ENCODE data around the gene SLC22A3.
"Not testable (repeated sequence)": the region's sequence is repeated elsewhere in the genome, so short reads cannot be mapped to it uniquely, and the experiment has no call there.

The SLC22A3 gene

DNA sequence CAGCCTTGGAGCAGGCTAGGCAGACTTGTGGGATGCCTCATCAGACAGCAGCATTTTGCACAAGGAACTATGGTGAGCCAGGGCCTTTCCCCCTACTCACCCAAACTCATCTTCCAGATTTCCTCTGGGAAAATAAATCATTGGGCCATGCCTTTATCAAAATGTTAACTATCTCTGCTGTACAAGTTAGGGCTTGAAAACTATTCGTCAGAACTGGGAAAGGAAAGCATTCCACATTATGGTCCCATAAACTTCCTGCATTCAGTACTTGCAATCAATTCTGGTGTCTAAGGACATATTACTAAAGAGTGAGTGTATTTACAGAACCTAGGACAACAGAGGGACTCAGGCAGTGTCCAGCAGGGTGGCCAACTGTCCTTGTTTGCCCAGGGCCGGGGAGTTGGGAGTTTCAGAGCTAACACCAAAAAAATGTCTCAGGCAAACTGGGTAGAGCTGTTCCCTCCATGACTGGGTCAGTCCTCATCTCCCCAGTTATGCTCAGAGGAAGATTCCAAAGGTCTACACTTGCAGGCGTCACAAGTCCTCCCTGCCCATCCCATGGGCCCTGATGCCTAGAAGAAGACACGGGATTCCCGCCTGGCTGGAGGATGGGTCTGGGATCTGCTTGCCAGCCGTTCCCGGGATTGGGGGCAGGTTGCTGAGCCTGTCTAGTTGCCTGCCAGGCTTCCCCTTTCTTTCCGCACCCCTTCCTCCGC lies 72.2 kb downstream of the SLC22A3 start:
- no peak for DNase-seq

- no peak for DNase-seq
Measured at GRCh38 chr6:160420969-160421556, 72.9 kb downstream of the SLC22A3 start.

GRCh38 chr6:160421854-160422253 lies 73.7 kb downstream of the SLC22A3 start:
- no peak for DNase-seq

DNA sequence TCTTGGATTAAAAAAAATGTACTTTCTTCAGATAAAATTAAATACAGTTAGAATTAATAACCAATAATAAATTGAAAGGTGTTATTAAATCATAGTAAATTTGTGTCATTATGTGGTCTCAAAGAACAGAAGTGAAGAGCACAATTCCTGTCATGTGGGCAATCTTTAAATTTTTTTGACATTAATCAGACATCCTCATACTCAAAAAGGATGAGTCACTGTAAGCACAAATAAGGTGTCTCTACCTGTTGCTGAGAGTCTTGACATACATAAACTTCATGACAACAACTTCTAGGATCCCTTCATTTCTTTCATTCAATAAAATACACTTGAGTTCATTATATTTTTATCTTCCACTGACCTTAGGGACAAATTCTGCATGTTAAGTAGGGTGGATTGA lies 76.1 kb downstream of the SLC22A3 start:
- no peak for DNase-seq

DNA sequence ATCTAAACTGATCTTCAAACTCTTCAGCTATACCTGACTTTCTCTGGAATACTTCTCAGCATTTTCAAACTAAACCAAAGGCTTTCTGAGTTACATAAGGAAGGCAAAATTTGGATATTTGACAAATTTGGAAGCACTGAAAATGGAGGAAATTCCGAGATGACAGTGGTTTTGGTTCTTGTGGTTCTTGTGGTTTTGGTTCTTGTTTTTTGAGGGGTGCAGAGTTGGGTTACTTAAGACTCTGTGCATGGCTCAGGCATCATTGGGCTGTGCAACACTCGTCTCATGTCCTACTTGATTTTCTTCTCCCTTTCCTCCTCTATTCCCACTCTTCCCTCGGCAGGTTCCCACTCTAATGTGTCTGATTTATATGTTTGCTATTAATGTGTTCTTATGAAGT lies 78.0 kb downstream of the SLC22A3 start:
- no peak for DNase-seq

GRCh38 chr6:160427312-160428068 lies 79.3 kb downstream of the SLC22A3 start:
- DNase-seq, result no peak

GRCh38 chr6:160428069-160428430 lies 79.9 kb downstream of the SLC22A3 start:
- DNase-seq, result no peak

GRCh38 chr6:160428818-160429619 lies 80.8 kb downstream of the SLC22A3 start:
- DNase-seq, result no peak

DNA sequence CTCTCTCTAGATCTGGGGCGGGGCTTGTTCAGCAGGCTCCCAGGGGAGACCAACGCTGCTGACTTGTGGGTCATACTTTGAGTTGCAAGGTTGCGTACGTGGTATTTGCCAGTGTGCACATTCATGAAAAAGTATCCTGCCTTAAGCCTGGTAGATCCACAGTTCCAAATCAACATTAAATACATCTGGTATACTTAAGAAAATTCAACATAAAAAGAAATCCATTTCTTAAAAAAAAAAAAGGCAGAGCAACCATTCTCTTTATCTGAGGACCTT lies 81.4 kb downstream of the SLC22A3 start:
- DNase-seq, result no peak

DNA sequence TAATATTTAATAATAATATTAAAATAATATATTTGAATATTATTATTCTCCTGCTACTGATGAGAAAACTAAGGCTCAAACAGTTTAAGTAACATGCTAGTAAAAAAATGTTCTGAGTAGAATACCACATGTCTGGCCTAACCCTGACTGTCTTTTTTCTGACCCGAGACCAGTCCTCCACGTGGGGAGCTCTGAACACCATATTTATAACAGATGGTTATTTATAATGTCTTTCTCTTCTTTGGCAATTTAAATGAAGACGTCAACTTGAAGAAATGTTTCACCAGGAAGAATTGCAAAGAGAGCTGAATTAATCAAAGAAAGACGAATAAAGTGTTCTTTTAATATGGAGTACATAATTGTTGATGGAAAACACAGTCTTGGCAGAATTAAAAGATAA lies 82.0 kb downstream of the SLC22A3 start:
- no peak for DNase-seq

GRCh38 chr6:160430751-160431150 lies 82.6 kb downstream of the SLC22A3 start:
- no peak for DNase-seq

GRCh38 chr6:160431226-160431625 lies 83.0 kb downstream of the SLC22A3 start:
- DNase-seq, result no peak

DNA sequence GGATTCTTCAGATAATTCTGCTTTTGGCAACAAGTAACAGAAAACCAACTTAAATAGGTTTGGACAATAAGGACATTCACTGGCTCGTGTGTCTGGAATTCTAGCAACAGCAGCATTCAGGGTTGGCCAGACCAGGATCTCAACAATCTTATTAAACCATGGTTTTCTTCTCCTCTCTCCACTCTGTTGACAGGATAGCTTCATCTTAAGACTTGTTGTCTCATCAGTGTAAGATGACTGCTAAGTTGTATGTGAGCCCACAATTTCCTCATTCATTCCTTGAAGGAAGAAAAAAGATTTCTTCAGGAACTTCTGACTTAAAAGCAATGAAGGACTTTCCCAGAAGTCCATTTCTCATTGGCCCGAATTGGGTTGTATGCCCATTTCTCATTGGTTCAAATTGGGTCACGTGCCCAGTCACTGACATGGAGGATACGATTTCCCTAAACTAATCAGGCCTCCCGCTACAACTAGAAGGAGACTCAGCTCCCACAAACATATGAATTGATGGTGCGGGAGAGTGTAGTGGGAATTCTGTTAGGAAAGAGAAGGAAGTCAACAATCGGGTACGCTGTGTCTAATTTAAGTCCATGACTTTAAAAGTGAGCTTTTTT lies 83.7 kb downstream of the SLC22A3 start:
- no peak for DNase-seq

GRCh38 chr6:160435935-160436334 lies 87.8 kb downstream of the SLC22A3 start:
- no peak for DNase-seq

- DNase-seq, result no peak
Measured at GRCh38 chr6:160437154-160437553, 89.0 kb downstream of the SLC22A3 start.

- no peak for DNase-seq
Measured at GRCh38 chr6:160437775-160438174, 89.6 kb downstream of the SLC22A3 start.

DNA sequence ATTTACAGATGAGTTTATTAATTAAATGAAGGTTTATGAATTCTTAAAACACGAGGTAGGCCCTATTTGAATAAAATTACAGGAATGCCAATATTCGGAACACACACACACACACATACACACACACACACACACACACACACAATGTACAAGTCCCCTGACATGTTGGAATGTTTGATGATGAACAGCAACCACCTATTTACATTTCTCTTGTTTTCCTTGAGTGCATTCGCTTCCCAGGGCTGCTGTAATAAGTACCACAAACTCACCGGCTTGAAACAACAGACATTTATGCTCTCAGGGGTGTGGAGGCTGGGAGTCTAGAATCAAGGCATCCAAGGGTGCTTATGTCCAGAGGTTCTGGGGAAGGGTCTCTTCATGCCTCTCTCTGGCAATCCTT lies 90.3 kb downstream of the SLC22A3 start:
- no peak for DNase-seq

DNA sequence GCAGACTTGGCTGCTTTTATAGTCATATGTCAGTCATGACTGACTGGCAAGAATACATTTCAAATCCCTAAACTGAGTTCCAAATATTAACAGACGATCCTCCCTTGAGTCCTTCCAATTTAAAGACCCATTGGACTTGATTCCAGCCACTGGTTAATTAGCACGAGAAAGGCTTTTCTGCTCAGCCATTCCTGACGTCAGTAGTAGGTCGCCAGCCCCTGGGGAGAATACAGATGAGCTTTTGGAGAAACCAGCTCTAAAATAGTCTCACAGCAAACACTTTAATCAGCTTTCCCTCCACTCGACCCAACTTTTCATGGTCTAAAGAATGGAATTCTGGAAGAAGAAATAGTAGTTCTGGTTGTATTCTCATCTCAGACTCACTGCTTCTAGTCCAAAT lies 91.6 kb downstream of the SLC22A3 start:
- no peak for DNase-seq

GRCh38 chr6:160442151-160442550 lies 94.0 kb downstream of the SLC22A3 start:
- no peak for DNase-seq

- no peak for DNase-seq
Measured at GRCh38 chr6:160445130-160445529, 97.0 kb downstream of the SLC22A3 start.

DNA sequence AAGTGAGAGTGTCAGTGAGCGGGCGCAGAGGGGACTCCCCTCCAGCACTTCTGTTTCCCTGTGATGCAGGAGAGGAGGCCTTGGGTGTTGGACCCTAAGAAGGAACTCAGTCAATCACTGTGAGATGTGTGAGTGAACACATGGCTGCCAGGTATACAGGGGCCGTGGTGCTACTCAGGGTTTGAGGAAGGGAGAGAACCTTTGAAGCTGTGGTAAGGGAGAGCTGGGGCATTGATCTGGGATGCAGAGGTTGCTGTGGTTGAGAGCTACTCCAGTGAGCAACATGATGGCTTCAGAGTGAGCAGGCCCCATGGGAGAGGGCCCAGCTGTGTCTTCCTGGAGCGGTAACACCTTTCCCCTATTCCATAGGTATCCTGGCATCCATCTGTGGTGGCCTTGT lies 99.2 kb downstream of the SLC22A3 start:
- no peak for DNase-seq

DNA sequence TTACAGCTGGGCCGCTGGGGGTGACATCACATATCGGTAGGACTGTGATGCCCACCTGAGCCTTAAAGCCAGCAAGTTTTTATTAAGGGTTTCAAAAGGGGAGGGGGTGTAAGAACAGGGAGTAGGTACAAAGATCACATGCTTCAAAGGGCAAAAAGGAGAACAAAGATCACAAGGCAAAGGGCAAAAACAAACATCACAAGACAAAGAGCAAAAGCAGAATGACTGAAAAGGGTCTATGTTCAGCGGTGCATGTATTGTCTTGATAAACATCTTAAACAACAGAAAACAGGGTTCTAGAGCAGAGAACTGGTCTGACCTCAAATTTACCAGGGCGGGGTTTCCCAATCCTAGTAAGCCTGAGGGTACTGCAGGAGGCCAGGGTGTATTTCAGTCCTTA lies 101.6 kb downstream of the SLC22A3 start:
- not testable (repeated sequence) for DNase-seq

- no peak for DNase-seq
Measured at GRCh38 chr6:160450849-160451248, 102.7 kb downstream of the SLC22A3 start.
